Measurements from ENCODE around the gene GIGYF2.

Gene GIGYF2

GRCh38 chr2:232860593-232861241 is 163.6 kb downstream of the GIGYF2 start:
- no peak overlapping the region for H3K27ac ChIP-seq (ENCODE audit: low read length)
- H3K4me1 ChIP-seq (ENCODE audit: control insufficient read depth, insufficient read depth, low read length): no peaks in the 10 kb centered on the region
- no peaks in the 10 kb centered on the region for H3K27me3 ChIP-seq (ENCODE audit: control insufficient read depth in 1 of 2, insufficient read depth in 2 of 2, low read length in 2 of 2)
- no peak overlapping the region for H3K9ac ChIP-seq (ENCODE audit: low read length in 2 of 2)
- H3K36me3 ChIP-seq (ENCODE audit: control insufficient read depth in 2 of 2, insufficient read depth in 2 of 2, low read length in 2 of 2): peaks cover 29 to 37% of the 10 kb centered on the region in 2 donors
- H3K4me3 ChIP-seq (ENCODE audit: low read length in 2 of 2): no peak overlapping the region
- no peaks in the 10 kb centered on the region for H3K9me3 ChIP-seq (ENCODE audit: control insufficient read depth in 2 of 2, low read length in 2 of 2)

DNA sequence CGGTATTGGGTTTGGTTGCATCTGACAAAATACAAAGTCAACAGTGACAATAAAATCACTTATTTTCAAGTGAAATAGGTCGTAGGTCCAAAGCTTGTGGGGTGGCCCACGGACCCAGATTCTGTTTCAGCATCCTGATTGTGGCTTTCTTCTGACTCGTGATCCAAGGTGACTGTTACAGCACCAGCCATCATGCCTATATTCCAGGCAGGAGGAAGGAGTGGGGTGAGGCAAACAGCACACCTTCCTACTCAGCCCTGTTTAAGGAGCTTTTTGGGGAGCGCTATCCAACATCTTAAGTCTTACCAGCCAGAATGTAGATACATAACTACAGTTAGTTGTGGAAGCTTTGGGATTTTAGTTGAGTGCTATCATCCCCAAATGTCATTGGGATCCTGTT is 164.2 kb downstream of the GIGYF2 start:
- Histone ChIP-seq H3K4me1 (ENCODE audit: control insufficient read depth, insufficient read depth, low read length) (no peaks in the 10 kb centered on the region), H3K27me3 (ENCODE audit: control insufficient read depth in 1 of 2, insufficient read depth in 2 of 2, low read length in 2 of 2) (no peaks in the 10 kb centered on the region), H3K4me3 (ENCODE audit: low read length in 2 of 2) (no peak overlapping the region), H3K9ac (ENCODE audit: low read length in 2 of 2) (no peak overlapping the region), H3K9me3 (ENCODE audit: control insufficient read depth in 2 of 2, low read length in 2 of 2) (no peaks in the 10 kb centered on the region), H3K27ac (ENCODE audit: low read length) (no peak overlapping the region), H3K36me3 (ENCODE audit: control insufficient read depth in 2 of 2, insufficient read depth in 2 of 2, low read length in 2 of 2) (peaks cover 28 to 36% of the 10 kb centered on the region in 2 donors)

GRCh38 chr2:232863996-232864395 is 166.9 kb downstream of the GIGYF2 start:
- H3K27ac ChIP-seq (ENCODE audit: low read length): no peak overlapping the region
- no peaks in the 10 kb centered on the region for H3K4me1 ChIP-seq (ENCODE audit: control insufficient read depth, insufficient read depth, low read length)
- no peak overlapping the region for H3K4me3 ChIP-seq (ENCODE audit: low read length in 2 of 2)
- peaks cover 11 to 18% of the 10 kb centered on the region in 2 donors for H3K36me3 ChIP-seq (ENCODE audit: control insufficient read depth in 2 of 2, insufficient read depth in 2 of 2, low read length in 2 of 2)
- no peak overlapping the region for H3K9ac ChIP-seq (ENCODE audit: low read length in 2 of 2)
- H3K27me3 ChIP-seq (ENCODE audit: control insufficient read depth in 1 of 2, insufficient read depth in 2 of 2, low read length in 2 of 2): no peaks in the 10 kb centered on the region
- H3K9me3 ChIP-seq (ENCODE audit: control insufficient read depth in 2 of 2, low read length in 2 of 2): no peaks in the 10 kb centered on the region

DNA sequence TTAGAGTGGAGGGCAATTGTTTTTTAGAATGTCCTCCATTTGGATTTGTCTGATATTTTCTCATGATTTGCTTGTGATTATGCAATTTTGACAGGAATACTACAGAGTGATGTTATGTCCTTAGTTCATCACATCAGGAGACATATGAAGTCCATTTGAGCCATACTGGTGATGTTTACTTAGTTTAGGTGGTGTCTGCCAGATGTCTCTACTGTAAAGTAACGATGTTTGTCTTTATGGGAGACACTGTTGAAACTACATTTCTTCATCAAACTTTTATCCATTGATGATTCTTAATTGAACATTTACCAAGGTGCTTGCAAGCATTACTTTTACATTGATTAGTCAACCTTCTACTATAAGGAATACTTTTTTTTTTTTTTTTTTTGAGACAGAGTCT is 168.0 kb downstream of the GIGYF2 start:
- H3K27ac ChIP-seq (ENCODE audit: low read length): no peak overlapping the region
- H3K27me3 ChIP-seq (ENCODE audit: control insufficient read depth in 1 of 2, insufficient read depth in 2 of 2, low read length in 2 of 2): no peaks in the 10 kb centered on the region
- no peaks in the 10 kb centered on the region for H3K4me1 ChIP-seq (ENCODE audit: control insufficient read depth, insufficient read depth, low read length)
- H3K4me3 ChIP-seq (ENCODE audit: low read length in 2 of 2): no peak overlapping the region
- H3K9me3 ChIP-seq (ENCODE audit: control insufficient read depth in 2 of 2, low read length in 2 of 2): no peaks in the 10 kb centered on the region
- H3K9ac ChIP-seq (ENCODE audit: low read length in 2 of 2): no peak overlapping the region
- H3K36me3 ChIP-seq (ENCODE audit: control insufficient read depth in 2 of 2, insufficient read depth in 2 of 2, low read length in 2 of 2): peaks cover 11 to 12% of the 10 kb centered on the region in 2 donors

- H3K27ac ChIP-seq (ENCODE audit: low read length): no peak overlapping the region
Measured at GRCh38 chr2:232866104-232866503, 169.0 kb downstream of the GIGYF2 start.

DNA sequence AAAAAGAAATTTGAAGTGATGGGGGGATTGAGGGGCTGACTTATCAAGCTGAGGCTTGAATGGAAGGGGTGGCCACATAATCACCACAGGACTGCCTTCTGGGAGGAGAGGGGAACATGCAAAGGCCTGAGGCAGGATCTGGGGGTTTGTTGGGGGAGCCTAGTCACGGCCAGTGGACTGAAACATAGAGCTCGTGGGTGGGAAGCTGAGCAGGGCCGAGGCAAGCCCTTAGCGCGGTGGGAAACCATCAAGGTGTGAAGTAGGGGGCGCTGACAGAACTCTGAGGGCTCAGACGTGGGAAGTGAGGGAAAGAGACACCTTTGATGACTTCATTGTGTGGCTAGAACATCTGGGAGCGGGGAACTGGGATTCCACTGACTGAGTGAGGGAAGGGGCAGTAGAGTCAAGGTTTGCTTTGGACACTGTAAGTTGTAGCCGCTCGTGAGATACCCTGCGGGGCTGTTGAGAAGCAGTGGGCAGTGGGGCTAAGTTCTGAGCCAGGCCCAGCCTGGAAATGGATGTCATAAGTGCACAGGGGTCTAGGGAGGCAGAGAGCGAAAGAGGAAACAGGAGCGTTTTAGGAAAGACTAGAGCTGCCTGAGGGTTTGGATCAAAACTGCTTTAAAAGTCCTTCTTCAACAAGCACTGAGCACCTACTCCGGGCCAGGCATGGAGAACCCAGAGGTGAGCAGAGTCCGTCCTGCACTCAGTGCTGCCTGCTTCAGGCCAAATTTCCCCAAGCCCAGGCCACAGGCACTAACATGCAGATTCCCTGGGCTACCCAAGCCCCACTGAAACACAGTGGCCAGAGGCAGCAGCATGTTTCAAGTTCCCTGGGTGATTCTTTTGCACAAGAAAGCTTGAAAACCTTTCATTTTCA is 172.2 kb downstream of the GIGYF2 start:
- no peak overlapping the region for H3K27ac ChIP-seq (ENCODE audit: low read length)
- no peaks in the 10 kb centered on the region for H3K36me3 ChIP-seq (ENCODE audit: control insufficient read depth in 2 of 2, insufficient read depth in 2 of 2, low read length in 2 of 2)
- H3K9ac ChIP-seq (ENCODE audit: low read length in 2 of 2): no peak overlapping the region
- H3K9me3 ChIP-seq (ENCODE audit: control insufficient read depth in 2 of 2, low read length in 2 of 2): no peaks in the 10 kb centered on the region
- no peaks in the 10 kb centered on the region for H3K4me1 ChIP-seq (ENCODE audit: control insufficient read depth, insufficient read depth, low read length)
- no peak overlapping the region for H3K4me3 ChIP-seq (ENCODE audit: low read length in 2 of 2)
- no peaks in the 10 kb centered on the region for H3K27me3 ChIP-seq (ENCODE audit: control insufficient read depth in 1 of 2, insufficient read depth in 2 of 2, low read length in 2 of 2)

More at GRCh38 chr2:232866104-232866503, 169.0 kb downstream of the GIGYF2 start:
- Histone ChIP-seq H3K4me1 (ENCODE audit: control insufficient read depth, insufficient read depth, low read length) (no peaks in the 10 kb centered on the region), H3K36me3 (ENCODE audit: control insufficient read depth in 2 of 2, insufficient read depth in 2 of 2, low read length in 2 of 2) (peaks cover 4 to 7% of the 10 kb centered on the region in 2 donors), H3K9ac (ENCODE audit: low read length in 2 of 2) (no peak overlapping the region), H3K9me3 (ENCODE audit: control insufficient read depth in 2 of 2, low read length in 2 of 2) (no peaks in the 10 kb centered on the region), H3K4me3 (ENCODE audit: low read length in 2 of 2) (no peak overlapping the region), H3K27me3 (ENCODE audit: control insufficient read depth in 1 of 2, insufficient read depth in 2 of 2, low read length in 2 of 2) (no peaks in the 10 kb centered on the region)

DNA sequence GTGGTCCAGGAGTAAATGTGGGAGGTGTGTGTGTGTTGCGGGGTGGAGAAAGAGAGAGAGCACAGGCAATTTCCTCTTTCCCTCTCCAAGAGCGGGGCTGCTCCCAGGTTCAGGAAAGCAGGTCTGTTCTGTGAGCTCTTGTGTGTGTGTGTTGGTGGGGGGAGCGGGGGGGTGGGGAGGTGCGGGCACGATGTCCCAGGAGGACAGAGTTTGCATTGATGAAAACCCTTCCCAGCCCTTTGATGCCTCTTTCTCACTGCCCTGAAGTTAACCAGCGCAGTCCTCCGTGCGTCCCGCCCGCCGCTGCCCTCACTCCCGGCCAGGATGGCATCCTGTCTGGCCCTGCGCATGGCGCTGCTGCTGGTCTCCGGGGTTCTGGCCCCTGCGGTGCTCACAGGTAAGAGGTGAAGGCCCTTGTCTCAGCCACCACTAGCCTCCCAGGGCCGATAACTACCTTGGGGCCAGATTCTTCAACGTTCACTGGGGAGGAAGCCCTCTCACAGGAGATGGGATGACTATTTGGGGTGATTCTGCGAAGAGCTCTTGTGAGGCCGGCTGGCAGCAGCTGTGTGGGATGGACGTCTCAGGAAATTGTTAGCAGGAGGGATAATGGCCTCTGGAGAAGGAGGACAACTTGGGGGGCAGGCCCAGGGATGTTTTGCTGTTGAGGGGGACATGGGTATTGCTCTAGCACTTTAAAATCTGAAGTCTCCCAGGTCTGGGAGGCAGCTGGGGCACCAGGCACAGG is 173.1 kb downstream of the GIGYF2 start, which contains the start of gene SNORC:
SNORC (plus strand) TSS at position 247 of the 748 bp plus-strand sequence; CDS start at position 325, 78 bp downstream.
- peaks cover under 1 to 5% of the 10 kb centered on the region in 2 donors for H3K27me3 ChIP-seq (ENCODE audit: control insufficient read depth in 1 of 2, insufficient read depth in 2 of 2, low read length in 2 of 2)
- H3K4me3 ChIP-seq (ENCODE audit: low read length in 2 of 2): no peak within 1 kb of the TSS
- H3K9me3 ChIP-seq (ENCODE audit: control insufficient read depth in 2 of 2, low read length in 2 of 2): no peaks in the 10 kb centered on the region
- H3K36me3 ChIP-seq (ENCODE audit: control insufficient read depth in 2 of 2, insufficient read depth in 2 of 2, low read length in 2 of 2): no peaks in the 10 kb centered on the region
- H3K9ac ChIP-seq (ENCODE audit: low read length in 2 of 2): no peak within 1 kb of the TSS
- no peak within 1 kb of the TSS for H3K27ac ChIP-seq (ENCODE audit: low read length)
- no peaks in the 10 kb centered on the region for H3K4me1 ChIP-seq (ENCODE audit: control insufficient read depth, insufficient read depth, low read length)

GRCh38 chr2:232870766-232871371 is 173.7 kb downstream of the GIGYF2 start:
- Histone ChIP-seq H3K36me3 (ENCODE audit: control insufficient read depth in 2 of 2, insufficient read depth in 2 of 2, low read length in 2 of 2) (no peaks in the 10 kb centered on the region), H3K4me1 (ENCODE audit: control insufficient read depth, insufficient read depth, low read length) (no peaks in the 10 kb centered on the region), H3K9ac (ENCODE audit: low read length in 2 of 2) (no peak overlapping the region), H3K9me3 (ENCODE audit: control insufficient read depth in 2 of 2, low read length in 2 of 2) (no peaks in the 10 kb centered on the region), H3K27ac (ENCODE audit: low read length) (no peak overlapping the region), H3K27me3 (ENCODE audit: control insufficient read depth in 1 of 2, insufficient read depth in 2 of 2, low read length in 2 of 2) (peaks cover 7 to 12% of the 10 kb centered on the region in 2 donors), H3K4me3 (ENCODE audit: low read length in 2 of 2) (no peak overlapping the region)

DNA sequence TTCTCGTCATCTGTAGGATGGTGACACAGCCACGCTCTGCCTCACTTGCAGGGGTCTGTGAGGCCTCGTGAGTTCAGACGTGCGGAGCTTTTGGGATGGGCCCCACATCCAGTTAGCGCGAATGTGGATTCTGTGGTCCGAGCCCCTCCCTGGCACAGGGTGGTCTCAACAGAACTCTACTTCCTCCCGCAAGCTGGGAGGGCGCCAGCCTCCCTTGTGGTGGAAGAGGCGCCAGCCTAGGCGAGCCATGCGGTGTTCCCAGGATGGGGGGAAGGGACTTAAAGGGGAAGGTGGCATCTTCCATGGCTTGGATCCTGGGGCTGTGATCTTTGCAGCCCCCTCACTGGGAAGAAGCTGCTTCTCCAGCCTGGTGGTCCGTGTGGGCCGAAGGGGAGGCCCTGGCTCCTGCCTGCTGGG is 174.3 kb downstream of the GIGYF2 start:
- Histone ChIP-seq H3K9ac (ENCODE audit: low read length in 2 of 2) (no peak overlapping the region), H3K27ac (ENCODE audit: low read length) (no peak overlapping the region)

More for the DNA sequence above, 174.3 kb downstream of the GIGYF2 start:
- no peaks in the 10 kb centered on the region for H3K36me3 ChIP-seq (ENCODE audit: control insufficient read depth in 2 of 2, insufficient read depth in 2 of 2, low read length in 2 of 2)
- peaks cover 7 to 16% of the 10 kb centered on the region in 2 donors for H3K27me3 ChIP-seq (ENCODE audit: control insufficient read depth in 1 of 2, insufficient read depth in 2 of 2, low read length in 2 of 2)
- no peaks in the 10 kb centered on the region for H3K9me3 ChIP-seq (ENCODE audit: control insufficient read depth in 2 of 2, low read length in 2 of 2)
- H3K4me3 ChIP-seq (ENCODE audit: low read length in 2 of 2): no peak overlapping the region
- H3K4me1 ChIP-seq (ENCODE audit: control insufficient read depth, insufficient read depth, low read length): peaks cover 3% of the 10 kb centered on the region

Measured in stomach smooth muscle (tissue), 2 donors.